Activated CD8-positive, alpha-beta memory T cell treated with anti-CD3 and anti-CD28 coated beads, Interleukin-2, amount 50 U/mL, for 24 hours (primary cell): ENCODE results near the gene SCN1B.
"Not testable (repeated sequence)": the region's sequence is repeated elsewhere in the genome, so short reads cannot be mapped to it uniquely, and the experiment has no call there.

ENCODE experiments used
- DNase-seq: peaks from one replicate; pipeline ENCODE4 v3.0.0-alpha.2; 2020; ENCODE audit errors: extremely low read depth

SCN1B gene

GRCh38 chr19:35017507-35017906 lies 12.8 kb upstream of the SCN1B start:
- no peak for DNase-seq

- DNase-seq, result no peak
These were observed 11.9 kb upstream of the SCN1B start for GRCh38 chr19:35018379-35018778.

GRCh38 chr19:35019144-35019543 lies 11.1 kb upstream of the SCN1B start:
- DNase-seq, result no peak

GRCh38 chr19:35021016-35021415 lies 9.3 kb upstream of the SCN1B start:
- DNase-seq, result no peak

GRCh38 chr19:35021596-35021995 lies 8.7 kb upstream of the SCN1B start:
- no peak for DNase-seq

- DNase-seq, result no peak
These were observed 7.8 kb upstream of the SCN1B start for GRCh38 chr19:35022460-35022859.

- no peak for DNase-seq
These were observed 6.8 kb upstream of the SCN1B start for GRCh38 chr19:35023428-35023827.

GRCh38 chr19:35024095-35024494 lies 6.2 kb upstream of the SCN1B start:
- DNase-seq, result no peak

- no peak for DNase-seq
These were observed 4.3 kb upstream of the SCN1B start for GRCh38 chr19:35025969-35026368.

GRCh38 chr19:35026418-35026817 lies 3.9 kb upstream of the SCN1B start:
- DNase-seq, result no peak

GRCh38 chr19:35027009-35027408 lies 3.3 kb upstream of the SCN1B start:
- DNase-seq, result no peak

GRCh38 chr19:35027851-35028599 lies 2.2 kb upstream of the SCN1B start:
- no peak for DNase-seq

- not testable (repeated sequence) for DNase-seq
These were observed 1.7 kb upstream of the SCN1B start for GRCh38 chr19:35028600-35028885.

- not testable (repeated sequence) for DNase-seq
These were observed 964 bp upstream of the SCN1B start for GRCh38 chr19:35029275-35029736.

GRCh38 chr19:35029737-35030256 lies 473 bp upstream of the SCN1B start:
- no peak for DNase-seq

- no peak for DNase-seq
These were observed 1.0 kb downstream of the SCN1B start for GRCh38 chr19:35031072-35031881.

GRCh38 chr19:35032356-35032865 lies 2.1 kb downstream of the SCN1B start:
- no peak for DNase-seq

- DNase-seq, result no peak
These were observed 3.1 kb downstream of the SCN1B start for GRCh38 chr19:35033067-35034004.

GRCh38 chr19:35034005-35034502 lies 3.8 kb downstream of the SCN1B start:
- DNase-seq, result no peak

- no peak for DNase-seq
These were observed 4.5 kb downstream of the SCN1B start for GRCh38 chr19:35034588-35035382.
